ENCODE results near the gene NKX6-2.

DNA sequence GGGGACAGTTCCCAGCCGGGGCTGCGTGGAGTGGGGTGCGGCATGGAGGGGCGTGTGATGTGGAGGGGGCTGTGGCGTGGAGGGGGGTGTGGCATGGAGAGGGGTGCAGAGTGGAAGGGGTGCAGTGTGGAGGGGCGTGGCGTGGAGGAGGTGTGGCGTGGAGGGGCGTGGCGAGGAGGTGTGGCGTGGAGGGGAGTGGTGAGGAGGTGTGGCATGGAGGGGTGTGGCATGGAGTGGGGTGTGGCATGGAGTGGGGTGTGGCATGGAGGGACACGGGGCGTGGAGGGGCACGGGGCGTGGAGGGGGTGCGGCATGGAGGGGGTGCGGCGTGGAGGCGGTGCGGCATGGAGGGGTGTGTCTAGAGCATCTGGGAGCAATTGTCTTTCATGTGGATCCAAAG, 33.6 kb downstream of the NKX6-2 start:
- TF ChIP-seq, protein P1, sequence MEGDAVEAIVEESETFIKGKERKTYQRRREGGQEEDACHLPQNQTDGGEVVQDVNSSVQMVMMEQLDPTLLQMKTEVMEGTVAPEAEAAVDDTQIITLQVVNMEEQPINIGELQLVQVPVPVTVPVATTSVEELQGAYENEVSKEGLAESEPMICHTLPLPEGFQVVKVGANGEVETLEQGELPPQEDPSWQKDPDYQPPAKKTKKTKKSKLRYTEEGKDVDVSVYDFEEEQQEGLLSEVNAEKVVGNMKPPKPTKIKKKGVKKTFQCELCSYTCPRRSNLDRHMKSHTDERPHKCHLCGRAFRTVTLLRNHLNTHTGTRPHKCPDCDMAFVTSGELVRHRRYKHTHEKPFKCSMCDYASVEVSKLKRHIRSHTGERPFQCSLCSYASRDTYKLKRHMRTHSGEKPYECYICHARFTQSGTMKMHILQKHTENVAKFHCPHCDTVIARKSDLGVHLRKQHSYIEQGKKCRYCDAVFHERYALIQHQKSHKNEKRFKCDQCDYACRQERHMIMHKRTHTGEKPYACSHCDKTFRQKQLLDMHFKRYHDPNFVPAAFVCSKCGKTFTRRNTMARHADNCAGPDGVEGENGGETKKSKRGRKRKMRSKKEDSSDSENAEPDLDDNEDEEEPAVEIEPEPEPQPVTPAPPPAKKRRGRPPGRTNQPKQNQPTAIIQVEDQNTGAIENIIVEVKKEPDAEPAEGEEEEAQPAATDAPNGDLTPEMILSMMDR (conservative IDR thresholded peaks at IDR 0.05): no peak
- TF ChIP-seq ZFX (IDR thresholded peaks at IDR 0.05): no peak

Measured in C4-2B (cell line).